Skeletal muscle satellite cell (primary cell): ENCODE data around the gene ERBB4.
A peak's percentile ranks its signal among the peaks of the same experiment; 100 is the strongest.

Experiments
- H3K27me3 ChIP-seq: 2 replicates; pipeline ENCODE4 v1.7.0; 2013; ENCODE audit warnings: low read length; ENCODE audit not compliant: control insufficient read depth, insufficient read depth
- H3K36me3 ChIP-seq: 2 replicates; pipeline ENCODE4 v1.7.0; 2013; ENCODE audit warnings: mild to moderate bottlenecking, control low read depth, low read length; ENCODE audit not compliant: insufficient read depth
- H3K4me1 ChIP-seq: 2 replicates; pipeline ENCODE4 v1.7.0; 2013; ENCODE audit warnings: low read length; ENCODE audit not compliant: control insufficient read depth, insufficient read depth
- H3K4me2 ChIP-seq: 2 replicates; pipeline ENCODE4 v1.7.0; 2013; ENCODE audit warnings: mild to moderate bottlenecking, low read length
- H3K4me3 ChIP-seq: 2 replicates; pipeline ENCODE4 v1.7.0; 2013; ENCODE audit warnings: low read length
- H3K9ac ChIP-seq: 2 replicates; pipeline ENCODE4 v1.7.0; 2013; ENCODE audit warnings: mild to moderate bottlenecking, low read depth, low read length, moderate library complexity
- H3K9me3 ChIP-seq: replicated peaks from 2 replicates; pipeline ENCODE4 v1.7.0; 2013; ENCODE audit warnings: mild to moderate bottlenecking, control low read depth, low read length

The ERBB4 gene

DNA sequence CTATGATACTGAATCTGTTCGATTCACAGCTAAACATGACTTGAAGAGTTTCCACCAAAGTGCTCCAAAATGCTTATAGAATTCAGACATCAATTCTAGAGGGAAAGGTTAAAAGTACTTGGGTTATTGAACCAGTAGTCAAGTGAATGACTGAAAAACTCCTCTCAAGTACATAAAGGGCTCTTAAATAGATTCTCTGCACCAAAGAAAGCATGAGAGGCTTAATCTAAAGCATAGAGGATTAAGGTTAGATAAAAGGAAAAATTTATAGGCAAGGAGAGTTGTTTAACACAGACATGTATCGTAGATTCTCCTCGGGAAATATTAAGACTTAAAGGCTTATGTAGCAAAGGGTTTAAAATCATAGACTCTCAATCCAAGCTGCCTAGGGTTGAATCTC lies 701.4 kb downstream of the ERBB4 start:
- Histone ChIP-seq H3K4me3 (no peak overlapping the region), H3K4me2 (no peak overlapping the region), H3K36me3 (no peaks in the 10 kb centered on the region), H3K9me3 (no peaks in the 10 kb centered on the region), H3K4me1 (no peaks in the 10 kb centered on the region), H3K27me3 (no peaks in the 10 kb centered on the region), H3K9ac (no peak overlapping the region)

DNA sequence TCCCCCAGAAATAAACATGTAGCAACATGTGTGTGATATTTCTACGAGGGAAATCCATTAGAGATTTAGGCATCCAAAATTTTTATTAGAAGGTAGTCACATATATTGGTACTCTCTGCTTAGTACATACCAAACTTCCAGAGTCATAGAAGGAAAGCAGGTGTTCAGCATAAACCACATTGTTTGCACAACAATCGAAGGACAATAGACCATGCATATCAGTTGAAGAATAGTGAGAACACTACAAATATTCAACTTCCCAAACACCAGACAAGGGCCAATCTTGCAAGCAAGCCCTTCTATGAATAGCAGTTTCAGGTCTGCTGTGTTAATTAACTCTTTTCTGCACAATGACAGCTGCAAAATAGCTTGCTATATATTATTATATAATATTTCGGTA lies 702.2 kb downstream of the ERBB4 start:
- no peaks in the 10 kb centered on the region for H3K36me3 ChIP-seq
- H3K4me3 ChIP-seq, result no peak overlapping the region
- no peak overlapping the region for H3K4me2 ChIP-seq

DNA sequence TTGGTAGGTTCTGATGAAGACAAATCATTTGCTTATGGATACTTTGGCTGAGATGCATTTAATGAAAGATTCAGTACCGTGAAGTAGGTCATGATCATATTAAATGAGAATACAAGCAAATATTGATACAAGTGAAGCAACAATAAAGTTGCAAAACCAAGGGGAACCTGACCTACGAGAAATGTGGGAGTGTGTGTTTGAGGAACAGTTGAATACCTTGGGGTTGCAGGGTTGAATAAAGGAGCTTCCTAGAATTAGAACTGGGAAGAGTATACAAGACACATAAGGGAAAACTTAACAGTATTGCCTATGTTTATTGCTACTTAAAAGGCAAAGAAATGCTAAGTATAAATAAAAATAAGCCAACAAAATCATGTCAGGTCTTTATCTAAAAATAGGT lies 702.9 kb downstream of the ERBB4 start:
- no peak overlapping the region for H3K4me3 ChIP-seq
- H3K36me3 ChIP-seq, result no peaks in the 10 kb centered on the region
- no peaks in the 10 kb centered on the region for H3K9me3 ChIP-seq
- H3K9ac ChIP-seq, result no peak overlapping the region
- no peaks in the 10 kb centered on the region for H3K27me3 ChIP-seq
- no peaks in the 10 kb centered on the region for H3K4me1 ChIP-seq
- no peak overlapping the region for H3K4me2 ChIP-seq

More for the DNA sequence above, 702.2 kb downstream of the ERBB4 start:
- H3K9me3 ChIP-seq, result no peaks in the 10 kb centered on the region
- H3K9ac ChIP-seq, result no peak overlapping the region
- H3K27me3 ChIP-seq, result no peaks in the 10 kb centered on the region
- no peaks in the 10 kb centered on the region for H3K4me1 ChIP-seq

DNA sequence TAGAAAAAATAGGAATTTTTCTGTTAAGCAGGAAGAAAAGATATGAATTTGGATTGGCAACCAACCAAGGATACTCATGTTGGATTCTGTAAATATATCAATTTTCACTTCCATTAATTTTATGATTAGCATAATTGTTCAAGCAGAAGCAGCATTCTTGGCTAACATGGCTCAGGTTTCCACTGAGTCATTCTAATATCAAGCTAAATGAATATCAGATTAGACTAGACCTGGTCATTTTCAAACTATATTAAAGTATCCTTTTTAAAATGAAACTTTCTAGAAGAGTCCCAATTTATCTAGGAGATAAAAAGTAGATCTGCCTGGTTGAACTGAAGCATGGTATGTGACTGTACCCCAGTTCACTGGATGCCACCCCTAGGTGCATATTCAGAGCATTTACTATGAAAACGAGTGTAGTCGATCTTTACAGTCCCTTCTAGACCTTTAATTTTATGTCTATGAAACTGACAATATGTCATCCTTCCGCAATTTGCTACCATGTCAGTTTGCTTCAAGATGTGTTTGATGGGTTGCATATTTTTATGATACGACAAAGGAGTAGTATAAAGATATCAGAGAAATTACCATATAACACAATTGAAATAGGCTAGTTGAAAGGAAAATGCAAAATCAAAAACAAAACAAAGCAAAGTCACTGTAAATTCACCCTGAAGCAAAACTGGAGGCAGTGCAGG lies 704.9 kb downstream of the ERBB4 start:
- H3K27me3 ChIP-seq, result no peaks in the 10 kb centered on the region
- H3K4me1 ChIP-seq, result no peaks in the 10 kb centered on the region
- no peaks in the 10 kb centered on the region for H3K9me3 ChIP-seq
- H3K4me3 ChIP-seq, result no peak overlapping the region
- H3K36me3 ChIP-seq, result no peaks in the 10 kb centered on the region
- no peak overlapping the region for H3K9ac ChIP-seq
- no peak overlapping the region for H3K4me2 ChIP-seq

DNA sequence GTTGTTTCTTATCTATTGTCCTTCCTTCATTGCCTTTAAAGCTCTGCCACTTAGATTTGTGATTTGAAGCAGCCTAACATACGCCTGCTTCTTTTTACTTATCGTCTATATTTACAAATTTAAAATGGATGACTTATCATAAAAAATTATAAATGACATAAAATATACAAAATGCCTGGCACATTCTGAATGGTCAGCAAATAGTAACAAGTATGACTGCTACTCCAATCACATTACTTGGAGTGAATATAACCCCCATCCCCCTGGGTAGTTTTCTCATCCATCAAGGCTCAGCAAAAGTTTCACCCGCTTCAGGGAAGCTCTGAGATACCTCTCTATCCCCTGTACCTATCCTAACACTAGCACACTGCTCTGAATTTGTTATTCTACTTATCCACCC lies 708.9 kb downstream of the ERBB4 start:
- Histone ChIP-seq H3K27me3 (no peaks in the 10 kb centered on the region), H3K36me3 (no peaks in the 10 kb centered on the region), H3K9me3 (no peaks in the 10 kb centered on the region), H3K4me3 (no peak overlapping the region), H3K4me1 (no peaks in the 10 kb centered on the region), H3K4me2 (no peak overlapping the region), H3K9ac (no peak overlapping the region)

DNA sequence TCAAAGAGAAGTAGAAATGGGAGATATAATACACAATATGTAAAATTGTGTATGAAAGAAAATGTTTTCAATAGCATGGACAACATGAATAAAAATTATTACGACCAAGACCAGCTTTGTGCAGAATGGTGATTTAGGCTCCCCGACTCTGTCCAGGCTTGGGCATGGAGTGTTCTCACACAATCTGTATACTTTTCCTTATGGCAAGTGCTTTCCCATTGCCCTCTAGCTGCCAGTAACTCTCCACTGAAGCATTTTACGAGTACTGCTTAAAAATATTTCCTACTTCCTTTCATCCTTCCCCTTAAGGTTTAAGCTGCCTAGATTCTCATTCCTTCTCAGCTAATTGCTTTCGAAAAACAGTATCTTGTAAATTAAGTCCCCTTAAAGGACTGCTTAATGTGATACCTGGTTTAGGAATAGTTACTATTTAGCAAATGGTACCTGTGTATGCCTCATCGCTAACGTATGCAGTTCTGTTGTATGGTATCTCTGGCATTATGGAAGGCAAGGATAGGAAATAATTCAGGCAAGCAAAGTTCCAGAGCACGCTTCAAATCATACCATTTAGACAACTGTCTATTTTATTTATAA lies 714.6 kb downstream of the ERBB4 start:
- no peaks in the 10 kb centered on the region for H3K9me3 ChIP-seq
- H3K9ac ChIP-seq, result no peak overlapping the region
- no peak overlapping the region for H3K4me2 ChIP-seq

DNA sequence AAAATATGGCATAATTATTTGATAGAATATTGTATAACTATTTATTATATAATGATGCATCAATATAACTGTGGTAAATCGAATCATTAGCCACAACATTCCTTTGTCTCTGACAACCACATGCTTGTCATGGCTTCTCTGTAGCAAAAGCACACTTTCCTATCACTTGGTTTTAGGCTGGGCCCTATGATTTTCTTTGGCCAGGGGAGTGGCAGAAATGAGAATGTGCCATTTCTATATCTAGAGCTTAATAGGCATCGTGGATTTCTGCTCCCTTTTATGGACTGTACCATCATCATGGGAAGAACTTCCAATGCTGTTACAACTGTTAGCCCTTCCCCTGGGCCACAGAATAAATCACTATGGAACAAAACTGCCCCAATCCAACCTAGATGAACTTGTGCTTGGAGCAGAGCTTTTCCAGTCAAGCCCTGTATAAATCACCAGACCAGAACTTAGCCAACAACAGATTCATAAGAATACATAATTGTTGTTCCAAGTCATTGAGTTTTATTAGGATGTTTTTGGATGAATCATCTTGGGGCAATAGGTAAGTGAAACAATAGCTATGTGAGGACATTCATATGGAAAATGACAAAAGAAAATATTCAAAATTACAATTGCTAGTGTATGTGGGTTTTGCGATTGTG lies 715.8 kb downstream of the ERBB4 start:
- no peaks in the 10 kb centered on the region for H3K9me3 ChIP-seq
- no peak overlapping the region for H3K9ac ChIP-seq
- H3K36me3 ChIP-seq, result no peaks in the 10 kb centered on the region
- H3K4me3 ChIP-seq, result no peak overlapping the region
- peaks cover 5% of the 10 kb centered on the region for H3K4me1 ChIP-seq
- H3K4me2 ChIP-seq, result peak overlapping the region; percentile 11
- H3K27me3 ChIP-seq, result no peaks in the 10 kb centered on the region

More for the DNA sequence above, 714.6 kb downstream of the ERBB4 start:
- Histone ChIP-seq H3K4me3 (no peak overlapping the region), H3K27me3 (no peaks in the 10 kb centered on the region), H3K4me1 (peaks cover 5% of the 10 kb centered on the region), H3K36me3 (no peaks in the 10 kb centered on the region)

DNA sequence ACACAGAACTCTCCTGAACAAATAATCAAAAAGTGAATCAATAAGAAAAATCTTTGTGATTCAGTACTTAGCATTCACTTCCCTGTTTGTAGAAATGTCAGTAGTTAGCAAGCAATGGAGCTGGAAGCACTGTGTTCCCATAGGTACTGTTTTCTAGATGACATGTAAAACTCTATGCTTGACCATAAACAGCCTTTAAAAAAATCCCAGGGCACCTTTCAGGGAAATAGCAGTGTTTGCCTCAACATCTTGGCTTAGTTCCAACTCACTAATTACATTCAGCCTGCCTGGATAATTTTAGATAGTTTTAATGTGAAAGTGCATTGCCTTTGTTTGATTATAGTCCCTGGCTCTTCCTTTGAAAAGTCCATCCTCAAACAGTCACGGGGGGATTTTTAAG lies 721.8 kb downstream of the ERBB4 start:
- H3K27me3 ChIP-seq, result no peaks in the 10 kb centered on the region
- H3K36me3 ChIP-seq, result no peaks in the 10 kb centered on the region
- no peaks in the 10 kb centered on the region for H3K4me1 ChIP-seq
- no peak overlapping the region for H3K4me3 ChIP-seq
- no peak overlapping the region for H3K4me2 ChIP-seq
- H3K9ac ChIP-seq, result no peak overlapping the region
- no peaks in the 10 kb centered on the region for H3K9me3 ChIP-seq

DNA sequence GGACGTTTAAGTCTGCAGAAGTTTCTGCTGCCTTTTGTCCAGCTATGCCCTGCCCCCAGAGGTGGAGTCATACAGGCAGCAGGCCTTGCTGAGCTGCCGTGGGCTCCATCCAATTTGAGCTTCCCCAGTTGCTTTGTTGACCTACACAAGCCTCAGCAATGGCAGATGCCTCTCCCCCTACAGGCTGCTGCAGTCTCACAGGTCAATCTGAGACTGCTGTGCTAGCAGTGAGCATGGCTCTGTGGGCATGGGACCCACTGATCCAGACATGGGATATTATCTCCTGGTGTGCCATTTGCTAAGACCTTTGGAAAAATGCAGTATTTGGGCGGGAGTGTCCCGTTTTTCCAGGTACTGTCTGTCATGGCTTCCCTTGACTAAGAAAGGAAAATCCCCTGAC lies 726.0 kb downstream of the ERBB4 start:
- no peak overlapping the region for H3K4me3 ChIP-seq
- H3K9ac ChIP-seq, result no peak overlapping the region
- no peak overlapping the region for H3K4me2 ChIP-seq
- no peaks in the 10 kb centered on the region for H3K27me3 ChIP-seq
- no peaks in the 10 kb centered on the region for H3K4me1 ChIP-seq
- H3K9me3 ChIP-seq, result no peaks in the 10 kb centered on the region
- H3K36me3 ChIP-seq, result no peaks in the 10 kb centered on the region

DNA sequence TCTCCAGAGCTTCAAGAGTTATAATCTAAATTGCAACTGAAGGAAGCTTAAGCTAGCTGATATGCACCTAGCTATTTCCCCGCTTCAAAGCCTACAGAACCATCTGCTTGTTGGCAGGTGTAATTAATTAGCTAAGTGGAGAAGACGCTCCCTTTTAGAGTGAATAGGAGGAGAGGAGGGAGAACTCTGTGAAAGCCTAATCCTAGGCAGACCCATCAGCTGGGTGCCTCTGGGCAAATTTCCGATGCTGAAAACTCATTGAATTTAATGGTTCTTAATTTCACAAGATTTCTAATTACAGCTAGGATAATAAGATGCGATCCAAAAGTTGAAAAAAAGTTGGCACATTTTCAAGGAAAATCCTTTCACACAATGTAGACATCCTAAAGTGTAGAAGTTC lies 735.9 kb downstream of the ERBB4 start:
- Histone ChIP-seq H3K27me3 (no peaks in the 10 kb centered on the region), H3K9ac (no peak overlapping the region), H3K4me1 (no peaks in the 10 kb centered on the region), H3K36me3 (no peaks in the 10 kb centered on the region), H3K4me3 (no peak overlapping the region), H3K9me3 (no peaks in the 10 kb centered on the region), H3K4me2 (no peak overlapping the region)

DNA sequence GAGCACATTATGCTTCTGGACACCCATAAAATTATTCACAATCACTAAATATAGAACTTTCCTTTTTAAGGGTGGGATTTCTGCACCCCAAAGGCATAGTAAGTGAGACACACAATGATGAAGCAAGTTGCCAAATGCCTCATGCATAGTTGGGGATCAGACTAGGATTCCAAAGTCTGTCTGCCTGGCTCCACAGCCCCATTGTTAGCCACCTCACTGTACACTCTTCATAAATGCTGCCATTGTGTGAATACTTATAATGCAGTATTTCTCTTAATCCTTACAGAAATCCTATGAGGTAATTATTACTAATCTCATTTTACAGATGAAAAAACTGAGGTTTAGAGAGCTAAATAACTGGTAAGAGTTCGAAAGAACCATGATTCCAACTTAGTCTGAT lies 738.6 kb downstream of the ERBB4 start:
- H3K4me1 ChIP-seq, result no peaks in the 10 kb centered on the region
- no peaks in the 10 kb centered on the region for H3K36me3 ChIP-seq
- no peak overlapping the region for H3K4me3 ChIP-seq
- no peak overlapping the region for H3K4me2 ChIP-seq
- no peaks in the 10 kb centered on the region for H3K9me3 ChIP-seq
- H3K9ac ChIP-seq, result no peak overlapping the region
- no peaks in the 10 kb centered on the region for H3K27me3 ChIP-seq

DNA sequence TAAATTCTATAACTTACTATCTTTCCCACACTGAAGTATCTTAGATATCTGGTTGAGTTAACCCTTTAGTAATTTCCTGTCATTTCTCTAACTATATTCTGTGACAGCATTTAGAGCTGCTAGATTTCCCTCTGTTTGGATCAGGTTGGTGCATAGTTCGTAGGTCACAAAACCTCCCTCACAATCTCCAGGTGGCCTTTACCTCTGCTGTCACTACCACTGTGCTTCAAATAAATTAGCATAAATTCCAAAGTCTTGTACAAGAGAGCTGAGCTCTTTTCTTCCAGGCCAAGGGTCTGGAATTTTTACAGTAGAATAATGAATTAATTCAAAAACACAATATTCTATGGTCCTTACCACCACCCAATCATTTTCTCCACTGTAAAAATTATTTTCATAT lies 739.7 kb downstream of the ERBB4 start:
- Histone ChIP-seq H3K4me2 (no peak overlapping the region), H3K4me3 (no peak overlapping the region), H3K27me3 (no peaks in the 10 kb centered on the region), H3K36me3 (no peaks in the 10 kb centered on the region), H3K9ac (no peak overlapping the region), H3K4me1 (no peaks in the 10 kb centered on the region), H3K9me3 (no peaks in the 10 kb centered on the region)
